Measurements from ENCODE around the gene LATS1. TPM values are rescaled to one million over a fixed set of nuclear protein-coding genes. Genes with fewer than 3 reads are reported as not detected.

LATS1 gene
- total RNA-seq: 40.5 and 41.8 TPM in 2 replicates
- long read RNA-seq, partial matches to known transcripts: 3 of 12 reads
- long read RNA-seq, other reads (novel, unspliced or antisense): 8 of 12 reads

DNA sequence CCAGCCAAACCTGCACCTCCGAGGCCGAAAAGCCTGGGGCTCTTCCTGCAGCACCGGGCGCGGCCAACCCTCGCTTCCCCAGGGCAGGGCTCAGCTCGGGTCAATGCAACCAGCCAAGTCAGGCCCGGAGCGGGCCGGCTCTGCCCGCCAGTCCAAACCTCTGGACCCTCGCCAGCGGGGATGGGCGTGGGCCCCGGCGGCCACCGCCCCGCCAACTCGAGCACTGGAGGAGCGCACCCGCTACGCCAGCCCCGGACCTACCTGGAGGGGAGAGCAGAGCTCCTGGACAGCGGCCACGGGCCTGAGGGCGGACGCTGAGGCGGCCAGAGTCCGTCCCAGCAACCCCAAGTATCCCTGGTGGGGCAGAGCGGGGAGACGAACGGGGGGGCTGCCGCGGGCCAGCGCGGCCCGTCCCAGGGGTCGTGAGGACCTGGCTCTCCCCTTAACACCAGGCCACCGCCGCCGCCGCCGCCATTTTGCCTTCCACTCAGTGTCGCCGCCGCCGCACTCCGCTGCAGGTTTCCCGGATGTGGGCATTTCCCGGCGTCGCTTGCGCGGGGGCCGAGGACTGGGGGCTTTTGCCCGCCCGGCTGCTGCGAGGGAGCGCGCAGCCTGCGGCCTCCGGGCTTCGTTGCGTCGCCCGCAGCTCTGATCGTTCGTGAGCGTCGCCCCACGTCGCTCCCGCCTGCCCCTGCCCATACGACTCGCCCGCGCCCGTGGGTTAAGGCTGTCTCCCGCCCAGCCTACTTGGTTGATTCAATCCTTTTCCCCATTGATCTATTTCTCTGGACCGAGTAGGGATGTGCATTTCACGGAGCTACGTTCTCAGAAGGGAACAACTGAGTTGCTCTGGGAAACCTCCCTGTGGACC, at the start of gene LATS1:
TSS of gene LATS1 (minus strand) at position 514 of the 871 bp plus-strand sequence. CDS start 15,975 bp downstream, outside the sequence.
- Mint-ChIP-seq H3K4me1 (ENCODE audit: low read depth) (peaks cover 15% of the 10 kb centered on the region), H3K9me3 (ENCODE audit: low read depth) (no peaks in the 10 kb centered on the region), H3K27ac (peak within 1 kb of the TSS; percentile 98), H3K4me3 (ENCODE audit: low read depth) (peak within 1 kb of the TSS; percentile 88), H3K36me3 (ENCODE audit: insufficient read depth) (peaks cover 2% of the 10 kb centered on the region), H3K27me3 (no peaks in the 10 kb centered on the region)
- peak; percentile 77 for DNase-seq (ENCODE audit: low spot score, unreplicated experiment)
- TF ChIP-seq, protein P1, sequence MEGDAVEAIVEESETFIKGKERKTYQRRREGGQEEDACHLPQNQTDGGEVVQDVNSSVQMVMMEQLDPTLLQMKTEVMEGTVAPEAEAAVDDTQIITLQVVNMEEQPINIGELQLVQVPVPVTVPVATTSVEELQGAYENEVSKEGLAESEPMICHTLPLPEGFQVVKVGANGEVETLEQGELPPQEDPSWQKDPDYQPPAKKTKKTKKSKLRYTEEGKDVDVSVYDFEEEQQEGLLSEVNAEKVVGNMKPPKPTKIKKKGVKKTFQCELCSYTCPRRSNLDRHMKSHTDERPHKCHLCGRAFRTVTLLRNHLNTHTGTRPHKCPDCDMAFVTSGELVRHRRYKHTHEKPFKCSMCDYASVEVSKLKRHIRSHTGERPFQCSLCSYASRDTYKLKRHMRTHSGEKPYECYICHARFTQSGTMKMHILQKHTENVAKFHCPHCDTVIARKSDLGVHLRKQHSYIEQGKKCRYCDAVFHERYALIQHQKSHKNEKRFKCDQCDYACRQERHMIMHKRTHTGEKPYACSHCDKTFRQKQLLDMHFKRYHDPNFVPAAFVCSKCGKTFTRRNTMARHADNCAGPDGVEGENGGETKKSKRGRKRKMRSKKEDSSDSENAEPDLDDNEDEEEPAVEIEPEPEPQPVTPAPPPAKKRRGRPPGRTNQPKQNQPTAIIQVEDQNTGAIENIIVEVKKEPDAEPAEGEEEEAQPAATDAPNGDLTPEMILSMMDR (IDR thresholded peaks at IDR 0.05; ENCODE audit: unreplicated experiment): no peak

DNA sequence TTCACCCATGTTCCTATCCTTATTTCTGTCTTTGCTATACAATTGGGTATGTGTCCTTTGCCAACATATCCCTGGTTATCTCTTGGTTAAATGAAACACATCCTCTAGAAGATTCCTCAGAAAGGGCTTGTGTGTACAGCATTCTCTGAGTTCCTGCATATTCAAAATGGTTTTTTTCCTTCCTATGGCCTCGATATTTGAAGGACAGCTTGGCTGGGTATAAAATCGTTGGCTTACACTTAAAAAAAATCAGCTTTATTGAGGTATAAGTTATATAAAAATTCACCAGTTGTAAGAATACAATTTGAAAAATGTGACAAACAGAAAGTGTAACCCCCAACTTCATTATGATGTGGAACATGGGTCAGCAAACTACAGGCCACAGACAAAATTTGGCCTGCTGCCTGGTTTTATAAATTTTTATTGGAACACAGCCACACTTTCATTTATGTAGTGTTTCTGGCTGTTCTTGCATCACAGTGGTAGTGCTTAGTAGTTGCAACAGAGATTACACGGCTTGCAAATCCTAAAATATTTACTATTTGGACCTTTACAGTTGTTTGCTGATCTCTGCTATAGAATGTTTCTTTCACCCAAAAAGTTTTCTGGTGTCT, 48.4 kb upstream of the LATS1 start:
- Mint-ChIP-seq H3K27ac (no peak overlapping the region), H3K4me3 (ENCODE audit: low read depth) (no peak overlapping the region), H3K27me3 (no peaks in the 10 kb centered on the region), H3K4me1 (ENCODE audit: low read depth) (peaks cover 11% of the 10 kb centered on the region), H3K9me3 (ENCODE audit: low read depth) (peaks cover 6% of the 10 kb centered on the region), H3K36me3 (ENCODE audit: insufficient read depth) (peaks cover 20% of the 10 kb centered on the region)
- TF ChIP-seq, protein P1 (IDR thresholded peaks at IDR 0.05; ENCODE audit: unreplicated experiment): no peak
- DNase-seq (ENCODE audit: low spot score, unreplicated experiment): no peak

DNA sequence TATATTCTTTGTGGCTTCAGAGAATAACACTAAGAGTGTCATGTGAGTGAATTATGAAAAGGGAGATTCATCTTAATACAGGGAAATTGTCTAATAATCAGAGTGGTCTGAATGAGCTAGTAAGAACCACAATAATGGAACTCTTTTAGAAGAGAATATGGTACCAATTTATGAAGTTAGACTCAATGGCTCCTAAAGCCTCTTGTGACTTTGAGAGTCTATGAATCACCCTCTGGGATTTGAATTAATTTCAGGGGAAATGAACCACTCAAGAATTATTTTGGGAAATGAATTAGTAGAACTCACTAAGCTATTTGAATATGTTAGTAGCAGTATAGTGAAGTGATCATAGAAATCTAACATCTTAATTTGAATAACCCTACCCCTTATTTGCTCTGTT, 46.0 kb upstream of the LATS1 start:
- no peaks in the 10 kb centered on the region for H3K27me3 Mint-ChIP-seq
- H3K4me3 Mint-ChIP-seq (ENCODE audit: low read depth): no peak overlapping the region
- peaks cover 16% of the 10 kb centered on the region for H3K36me3 Mint-ChIP-seq (ENCODE audit: insufficient read depth)
- H3K9me3 Mint-ChIP-seq (ENCODE audit: low read depth): peaks cover 4% of the 10 kb centered on the region
- TF ChIP-seq, protein P1 (IDR thresholded peaks at IDR 0.05; ENCODE audit: unreplicated experiment): no peak
- no peak for DNase-seq (ENCODE audit: low spot score, unreplicated experiment)
- no peak overlapping the region for H3K27ac Mint-ChIP-seq
- peaks cover under 1% of the 10 kb centered on the region for H3K4me1 Mint-ChIP-seq (ENCODE audit: low read depth)

DNA sequence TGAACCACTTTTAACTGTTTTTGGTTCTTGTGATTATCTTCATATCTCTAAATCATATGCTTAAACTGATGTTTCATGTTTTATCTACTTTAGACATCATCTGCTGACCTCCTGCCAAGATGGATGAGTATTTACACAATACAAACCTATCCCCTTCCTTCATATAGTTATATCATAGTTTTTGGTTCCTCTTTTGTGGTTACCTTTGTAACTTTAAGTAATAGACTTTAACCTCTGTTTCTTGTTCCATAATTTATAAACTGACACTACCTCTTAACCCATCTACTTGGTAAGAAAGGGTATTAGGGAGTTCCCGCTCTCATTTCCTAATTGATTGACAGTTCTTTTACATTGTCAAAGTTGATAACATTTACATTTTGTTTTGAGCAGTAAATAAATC, 43.5 kb upstream of the LATS1 start:
- TF ChIP-seq, protein P1 (IDR thresholded peaks at IDR 0.05; ENCODE audit: unreplicated experiment): no peak
- Mint-ChIP-seq H3K27me3 (no peaks in the 10 kb centered on the region), H3K27ac (no peak overlapping the region), H3K9me3 (ENCODE audit: low read depth) (peaks cover 4% of the 10 kb centered on the region), H3K4me1 (ENCODE audit: low read depth) (no peaks in the 10 kb centered on the region), H3K36me3 (ENCODE audit: insufficient read depth) (peaks cover 9% of the 10 kb centered on the region), H3K4me3 (ENCODE audit: low read depth) (no peak overlapping the region)
- DNase-seq (ENCODE audit: low spot score, unreplicated experiment): no peak

DNA sequence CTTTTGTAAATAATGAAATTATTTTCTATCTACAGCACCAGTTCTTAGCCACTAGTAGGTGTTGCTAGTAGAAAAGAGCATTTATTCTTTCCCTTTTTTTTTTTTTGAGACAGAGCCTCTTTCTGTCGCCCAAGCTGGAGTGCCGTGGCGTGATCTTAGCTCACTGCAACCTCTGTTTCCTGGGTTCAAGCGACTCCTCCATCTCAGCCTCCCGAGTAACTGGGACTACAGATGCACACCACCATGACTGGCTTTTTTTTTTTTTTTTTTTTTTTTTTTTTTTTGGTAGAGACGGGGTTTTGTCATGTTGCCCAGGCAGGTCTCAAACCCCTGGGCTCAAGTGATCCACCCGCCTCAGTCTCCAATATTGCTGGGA, 38.3 kb upstream of the LATS1 start:
- Mint-ChIP-seq H3K9me3 (ENCODE audit: low read depth) (no peaks in the 10 kb centered on the region), H3K4me1 (ENCODE audit: low read depth) (peaks cover 1% of the 10 kb centered on the region), H3K36me3 (ENCODE audit: insufficient read depth) (peaks cover 2% of the 10 kb centered on the region), H3K27me3 (no peaks in the 10 kb centered on the region), H3K27ac (no peak overlapping the region), H3K4me3 (ENCODE audit: low read depth) (no peak overlapping the region)
- DNase-seq (ENCODE audit: low spot score, unreplicated experiment): no peak
- TF ChIP-seq, protein P1 (IDR thresholded peaks at IDR 0.05; ENCODE audit: unreplicated experiment): no peak
